Epithelial cell of esophagus (primary cell): ENCODE data around the gene PSTPIP2.
A peak's percentile ranks its signal among the peaks of the same experiment; 100 is the strongest.
"Not testable (repeated sequence)": the region's sequence is repeated elsewhere in the genome, so short reads cannot be mapped to it uniquely, and the experiment has no call there.

ENCODE experiments used
- DNase-seq: peaks from one replicate; pipeline ENCODE4 v3.0.0; 2010; ENCODE audit warnings: low read depth
- H3K4me3 ChIP-seq: 2 replicates; pipeline ENCODE4 v1.5.1; 2011; ENCODE audit warnings: mild to moderate bottlenecking, low read length, control low read depth
- TF ChIP-seq, protein P1 (sequence below): IDR thresholded peaks from 2 replicates; pipeline ENCODE4 v1.5.1; 2011; ENCODE audit warnings: low read depth, mild to moderate bottlenecking, low read length, control low read depth, inconsistent platforms; ENCODE audit not compliant: insufficient read depth; ENCODE audit errors: missing control alignments

PSTPIP2 gene

DNA sequence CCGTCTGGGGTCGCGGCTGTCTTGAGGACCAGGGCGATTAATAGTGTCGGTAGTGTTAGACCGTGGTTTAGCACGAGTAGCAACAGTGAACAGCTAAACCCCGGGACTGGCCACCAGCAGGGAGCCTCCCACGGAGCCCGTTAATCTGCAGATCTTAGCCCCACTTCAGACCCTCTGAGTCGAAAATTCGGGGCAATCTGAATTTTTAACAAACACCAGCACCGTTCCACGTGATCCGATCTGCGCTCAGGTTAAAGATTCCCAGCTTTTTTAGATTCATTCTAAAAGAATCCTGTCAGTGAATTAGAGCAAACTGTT, 26.5 kb upstream of the PSTPIP2 start:
- peak overlapping the region; percentile 52 for H3K4me3 ChIP-seq
- DNase-seq, result no peak
- TF ChIP-seq, protein P1, sequence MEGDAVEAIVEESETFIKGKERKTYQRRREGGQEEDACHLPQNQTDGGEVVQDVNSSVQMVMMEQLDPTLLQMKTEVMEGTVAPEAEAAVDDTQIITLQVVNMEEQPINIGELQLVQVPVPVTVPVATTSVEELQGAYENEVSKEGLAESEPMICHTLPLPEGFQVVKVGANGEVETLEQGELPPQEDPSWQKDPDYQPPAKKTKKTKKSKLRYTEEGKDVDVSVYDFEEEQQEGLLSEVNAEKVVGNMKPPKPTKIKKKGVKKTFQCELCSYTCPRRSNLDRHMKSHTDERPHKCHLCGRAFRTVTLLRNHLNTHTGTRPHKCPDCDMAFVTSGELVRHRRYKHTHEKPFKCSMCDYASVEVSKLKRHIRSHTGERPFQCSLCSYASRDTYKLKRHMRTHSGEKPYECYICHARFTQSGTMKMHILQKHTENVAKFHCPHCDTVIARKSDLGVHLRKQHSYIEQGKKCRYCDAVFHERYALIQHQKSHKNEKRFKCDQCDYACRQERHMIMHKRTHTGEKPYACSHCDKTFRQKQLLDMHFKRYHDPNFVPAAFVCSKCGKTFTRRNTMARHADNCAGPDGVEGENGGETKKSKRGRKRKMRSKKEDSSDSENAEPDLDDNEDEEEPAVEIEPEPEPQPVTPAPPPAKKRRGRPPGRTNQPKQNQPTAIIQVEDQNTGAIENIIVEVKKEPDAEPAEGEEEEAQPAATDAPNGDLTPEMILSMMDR, result no peak

DNA sequence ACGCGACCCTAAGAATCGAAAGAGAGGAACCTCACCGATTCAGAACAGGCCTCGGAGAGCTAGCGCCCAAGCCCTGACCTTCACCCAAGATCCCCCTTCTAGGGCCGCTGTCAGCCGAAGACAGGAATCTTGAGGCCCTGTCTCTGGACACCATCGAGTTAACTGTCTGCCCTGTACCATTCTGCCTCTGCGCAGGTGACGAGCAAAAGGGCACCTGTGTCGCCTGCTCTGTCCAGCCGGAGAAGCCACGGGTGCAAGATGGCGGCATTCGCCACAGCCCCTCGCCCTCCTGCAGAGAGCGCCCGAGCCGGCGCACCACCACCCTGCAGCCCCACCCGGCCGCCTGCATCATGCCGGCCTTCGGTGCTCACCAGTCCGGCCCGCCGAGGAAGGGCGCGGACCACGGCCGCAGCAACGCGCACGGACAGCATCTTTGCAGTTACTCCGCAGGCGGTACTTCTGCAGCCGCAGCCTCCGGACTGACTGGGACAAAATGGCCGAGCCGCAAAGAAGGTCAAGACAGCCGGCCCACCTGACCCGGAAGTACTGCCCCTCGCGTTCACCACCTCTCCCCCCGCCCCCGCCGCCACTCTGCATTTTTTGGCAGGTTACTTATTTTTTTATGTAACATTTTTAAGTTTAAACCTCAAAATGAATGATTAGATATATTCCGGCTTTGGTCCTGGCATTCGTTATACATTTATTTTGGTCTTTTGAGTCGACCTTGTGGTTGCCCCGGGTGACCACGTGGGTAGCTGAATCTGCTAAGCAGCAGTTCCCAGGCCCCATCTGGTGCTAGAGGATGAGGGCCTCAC, 25.9 kb upstream of the PSTPIP2 start, which contains the start of gene ATP5F1A:
Gene ATP5F1A, minus strand, starts transcription at position 496 of the 815 bp plus-strand sequence. Its CDS starts 65 bp downstream, at position 431.
- DNase-seq, result peak; percentile 82
- peak within 1 kb of the TSS; percentile 52 for H3K4me3 ChIP-seq
- TF ChIP-seq, protein P1, result no peak

DNA sequence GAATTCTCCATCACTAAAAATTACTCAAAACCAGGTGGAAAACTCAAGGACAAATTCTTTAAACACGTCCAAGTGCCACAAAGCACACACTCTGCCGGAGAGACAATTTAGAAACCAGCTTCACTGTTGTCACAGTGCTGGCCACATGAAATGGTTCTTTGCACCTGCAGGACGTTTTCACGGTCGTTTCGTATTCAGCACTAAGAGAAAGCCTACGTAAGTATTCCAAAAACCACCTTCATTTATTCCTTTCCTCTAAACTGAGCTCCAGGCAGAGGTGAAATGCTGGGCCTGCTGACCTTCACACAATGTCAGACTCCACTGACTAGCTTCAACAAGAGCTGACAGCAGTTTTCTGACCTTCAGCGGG, 25.4 kb upstream of the PSTPIP2 start:
- DNase-seq, result no peak
- TF ChIP-seq, protein P1, result no peak
- peak overlapping the region; percentile 52 for H3K4me3 ChIP-seq

DNA sequence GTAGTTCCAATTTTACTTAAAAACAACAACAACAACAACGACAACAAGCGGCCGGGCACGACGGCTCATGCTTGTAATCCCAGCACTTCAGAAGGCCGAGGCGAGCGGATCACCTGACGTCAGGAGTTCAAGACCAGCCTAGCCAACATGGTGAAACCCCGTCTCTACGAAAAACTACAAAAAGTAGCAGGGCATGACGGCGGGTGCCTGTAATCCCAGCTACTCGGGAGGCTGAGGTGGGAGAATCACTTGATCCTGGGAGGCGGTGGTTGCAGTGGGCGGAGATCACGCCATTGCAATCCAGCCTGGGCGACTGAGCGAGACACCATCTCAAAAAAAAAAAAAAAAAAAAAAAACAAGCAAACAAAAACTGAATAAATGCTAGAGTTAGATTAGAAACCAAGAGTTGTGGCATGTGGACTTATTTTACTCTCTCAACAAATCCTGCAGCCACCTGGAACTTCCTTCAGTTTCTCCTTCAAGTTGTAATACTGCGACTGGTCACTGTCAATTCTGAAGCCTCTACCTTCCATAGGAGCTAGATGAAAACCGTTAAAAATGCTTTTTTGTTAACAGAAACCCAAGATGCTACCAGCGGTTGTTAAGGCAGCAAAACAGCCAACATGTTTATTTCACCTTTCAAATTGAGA, 24.7 kb upstream of the PSTPIP2 start:
- no peak for DNase-seq
- TF ChIP-seq, protein P1, result no peak
- H3K4me3 ChIP-seq, result peak overlapping the region; percentile 52

DNA sequence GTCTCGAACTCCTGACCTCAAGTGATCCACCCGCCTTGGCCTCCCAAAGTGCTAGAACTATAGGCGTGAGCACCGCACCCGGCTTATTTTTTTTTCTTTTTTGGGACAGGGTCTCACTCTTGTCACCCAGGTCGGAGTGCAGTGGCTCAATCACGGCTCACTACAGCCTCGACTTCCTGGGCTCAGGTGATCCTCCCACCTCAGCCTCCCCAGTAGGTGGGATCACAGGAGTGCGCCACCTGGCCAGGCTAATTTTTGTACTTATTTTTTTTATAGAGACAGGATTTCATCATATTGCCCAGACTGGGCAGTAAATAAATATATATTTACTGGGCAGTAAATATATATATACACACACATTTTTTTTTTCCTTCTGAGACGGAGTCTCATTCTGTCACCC, 23.5 kb upstream of the PSTPIP2 start:
- no peak overlapping the region for H3K4me3 ChIP-seq
- TF ChIP-seq, protein P1, result no peak
- DNase-seq, result no peak

DNA sequence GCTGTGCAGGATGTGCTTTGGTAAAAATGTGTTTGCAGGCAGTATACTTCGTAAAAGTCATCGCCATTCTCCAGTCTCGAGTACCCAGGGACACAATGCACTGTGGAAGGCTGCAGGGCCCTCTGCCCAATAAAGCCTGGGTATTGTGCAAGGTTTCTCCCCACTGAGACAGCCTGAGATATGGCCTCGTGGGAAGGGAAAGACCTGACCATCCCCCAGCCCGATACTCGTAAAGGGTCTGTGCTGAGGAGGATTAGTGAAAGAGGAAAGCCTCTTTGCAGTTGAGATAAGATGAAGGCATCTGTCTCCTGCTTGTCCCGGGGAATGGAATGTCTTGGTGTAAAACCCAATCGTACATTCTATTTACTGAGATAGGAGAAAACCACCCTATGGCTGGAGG, 16.4 kb upstream of the PSTPIP2 start:
- DNase-seq, H3K4me3 ChIP-seq: not testable (repeated sequence)

DNA sequence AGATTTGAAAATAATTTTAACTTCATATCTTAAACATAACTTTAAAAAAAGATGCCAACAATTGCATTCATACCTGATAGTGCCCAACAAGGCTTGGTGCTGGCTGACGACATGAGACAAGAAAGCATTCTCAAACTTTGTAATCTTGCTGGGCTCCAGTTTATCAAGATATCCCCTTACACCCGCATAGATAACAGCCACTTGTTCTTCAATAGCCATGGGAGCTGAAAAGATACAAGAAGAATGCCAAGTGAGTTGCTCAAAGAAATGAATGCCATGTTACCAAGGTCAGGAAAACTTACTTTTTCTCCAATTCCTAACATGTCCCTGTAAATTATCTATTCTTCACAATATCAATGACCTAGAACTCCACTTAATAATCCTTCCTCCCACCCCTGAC, 12.4 kb upstream of the PSTPIP2 start:
- no peak overlapping the region for H3K4me3 ChIP-seq
- TF ChIP-seq, protein P1, result no peak
- DNase-seq, result no peak
